NOMO-1 treated with dmso at 0.1 percent for 144 hours (cell line): ENCODE results near the gene DCTN1.
A peak's percentile ranks its signal among the peaks of the same experiment; 100 is the strongest.
"Not testable (repeated sequence)": the region's sequence is repeated elsewhere in the genome, so short reads cannot be mapped to it uniquely, and the experiment has no call there.

Experiments used
- DNase-seq: peaks from one replicate; lab custom pipeline; 2025; ENCODE audit not compliant: unreplicated experiment; lab: John Stamatoyannopoulos, UW

DCTN1 gene

DNA sequence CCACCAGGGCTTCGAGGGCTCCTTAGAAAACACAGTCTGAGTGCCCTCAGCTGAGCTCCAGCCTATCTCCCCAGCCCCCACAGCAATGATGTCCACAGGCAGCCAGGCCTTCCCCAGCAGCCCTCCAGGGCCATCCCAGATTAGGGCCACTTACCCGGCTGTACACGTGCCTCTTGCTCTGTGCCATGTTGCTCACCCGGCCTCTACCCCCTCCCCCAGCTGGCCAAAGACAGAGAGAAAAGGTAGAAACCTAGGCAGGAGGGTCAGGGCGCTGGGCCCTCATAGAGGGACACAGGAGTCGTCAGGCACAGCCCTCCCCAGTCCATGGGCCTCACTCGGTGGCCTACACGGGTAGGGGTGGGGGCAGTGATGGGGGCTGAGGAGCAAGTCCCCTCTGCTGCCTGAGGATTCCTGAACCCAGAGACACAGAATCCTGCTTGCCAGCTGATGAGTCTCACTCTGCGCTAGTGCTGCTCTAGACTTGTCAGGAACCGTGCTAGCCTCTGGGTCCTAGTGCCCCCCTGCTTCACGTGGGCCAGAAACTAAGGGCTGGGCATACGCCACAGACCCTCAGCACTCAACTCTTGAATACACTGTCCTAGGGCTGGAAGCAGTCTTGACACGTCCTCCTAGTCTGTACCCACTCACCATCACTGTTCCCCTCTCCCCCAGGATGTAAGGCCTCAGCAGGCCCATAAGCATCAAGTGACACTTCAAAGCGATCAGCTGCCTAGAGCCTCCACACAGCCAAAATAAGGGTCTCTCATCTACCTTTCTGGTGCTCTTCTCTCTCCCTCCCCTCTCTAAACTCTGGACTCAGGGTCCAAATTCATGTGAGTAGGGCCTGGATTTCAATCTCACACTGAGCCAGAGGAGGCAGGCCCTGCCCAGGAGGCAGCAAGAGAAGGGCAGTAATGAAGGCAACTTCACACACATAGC lies at the start of gene DCTN1:
TSS of gene DCTN1 (minus strand) at position 461 of the 939 bp plus-strand sequence. CDS start at position 187, 274 bp downstream.
- no peak for DNase-seq

DNA sequence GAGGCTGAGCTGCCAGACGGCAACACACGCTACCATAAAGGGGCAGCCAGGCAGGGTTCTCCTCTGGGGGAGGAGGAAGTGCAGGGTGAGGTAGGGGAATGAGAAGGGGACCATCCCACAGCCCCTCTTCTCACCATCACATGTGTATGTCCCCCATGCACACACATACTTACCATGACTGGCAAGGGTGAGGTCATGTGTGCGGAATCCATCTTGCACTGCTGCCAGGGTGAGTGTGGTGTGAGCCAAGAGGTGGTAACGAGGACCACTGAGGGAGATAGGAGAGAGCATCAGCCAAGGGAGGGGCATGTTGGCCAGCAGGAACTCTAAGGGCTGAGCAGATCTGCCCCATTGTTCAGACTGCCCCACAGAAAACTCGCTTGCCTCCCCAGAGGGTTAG lies 48.6 kb upstream of the DCTN1 start:
- no peak for DNase-seq

DNA sequence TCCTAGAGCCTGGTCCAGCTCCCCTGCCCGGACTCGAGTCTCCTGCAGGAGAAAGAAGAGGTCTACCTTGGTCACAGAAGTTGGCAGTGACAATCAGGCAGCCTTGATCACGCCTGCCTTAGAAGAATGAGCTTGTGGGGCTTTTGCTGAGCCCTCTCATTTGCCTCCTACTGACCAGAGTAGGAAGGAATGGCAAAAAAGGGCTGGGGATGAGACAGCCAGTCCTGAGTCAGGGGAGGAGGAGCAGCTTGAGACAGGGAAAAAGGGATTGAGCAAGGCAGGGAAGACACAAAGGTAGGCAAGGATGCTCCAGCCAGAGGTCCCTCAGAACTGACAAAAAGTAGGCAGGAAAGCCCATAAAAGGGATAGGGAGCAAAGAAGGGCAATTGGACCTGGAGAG lies 47.4 kb upstream of the DCTN1 start:
- no peak for DNase-seq

DNA sequence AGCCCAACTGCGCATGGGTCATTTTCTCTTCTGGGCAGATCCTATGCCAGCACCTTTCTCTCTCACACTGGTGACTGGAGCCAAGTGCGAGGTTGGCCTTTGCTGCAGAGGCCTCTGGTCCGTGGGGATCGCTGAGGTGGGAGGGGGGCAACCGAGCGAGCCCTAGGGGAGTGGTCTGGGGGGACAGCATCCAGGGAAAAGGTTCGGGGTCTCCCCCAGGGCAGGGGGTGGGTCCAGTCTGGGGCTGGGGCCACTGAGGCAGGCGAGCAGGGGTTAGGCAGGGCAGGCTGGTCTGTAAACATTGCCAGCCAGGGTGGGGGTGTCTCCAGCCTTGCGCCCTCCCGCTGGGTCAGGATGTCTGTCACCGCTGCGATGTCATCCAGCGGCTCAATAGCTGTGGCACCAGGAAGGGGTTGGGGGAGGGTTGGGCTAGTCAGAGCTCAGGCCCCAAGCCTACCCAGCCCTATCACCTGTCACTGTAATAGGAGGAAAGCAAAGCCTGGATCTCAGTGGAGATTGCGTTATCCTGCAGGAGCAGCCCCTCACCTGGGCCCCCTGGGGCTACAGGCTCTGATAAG lies 46.2 kb upstream of the DCTN1 start:
- DNase-seq: no peak

DNA sequence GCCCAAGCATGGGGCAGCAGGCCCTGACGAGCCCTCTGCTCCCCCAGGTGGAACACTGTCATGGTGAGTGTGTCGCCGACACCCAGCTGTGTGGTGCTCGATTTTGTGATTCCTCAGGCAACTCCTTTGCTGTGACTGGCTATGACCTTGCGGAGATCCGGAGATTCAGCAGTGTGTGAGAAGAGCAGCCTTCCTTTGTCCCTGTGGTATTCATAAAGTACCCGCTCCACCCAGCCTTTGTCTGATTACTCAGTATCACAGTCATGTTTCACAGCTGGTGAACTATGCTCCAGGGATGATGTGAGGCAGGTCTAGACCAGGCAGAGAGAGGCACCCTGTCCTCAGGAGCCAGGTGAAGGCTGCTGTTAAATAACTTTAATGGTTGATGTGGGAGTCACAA lies 45.4 kb upstream of the DCTN1 start:
- no peak for DNase-seq

DNA sequence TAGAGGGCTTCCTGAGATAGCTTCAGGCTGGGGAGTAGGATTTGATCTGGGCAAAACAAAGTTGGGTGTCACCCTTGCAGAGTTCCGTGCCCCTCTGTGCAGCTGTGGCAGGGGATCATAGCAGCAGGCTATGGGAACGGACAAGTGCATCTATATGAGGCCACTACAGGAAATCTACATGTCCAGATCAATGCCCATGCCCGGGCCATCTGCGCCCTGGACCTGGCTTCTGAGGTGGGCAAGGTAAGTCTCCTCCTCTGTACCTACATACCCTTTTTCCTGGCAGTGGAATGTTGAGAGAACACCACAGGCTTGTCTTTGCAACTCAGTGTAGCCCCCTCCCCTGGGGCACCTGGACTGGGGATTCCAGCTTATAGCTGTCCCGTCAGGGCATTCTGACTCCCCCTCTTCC lies 44.9 kb upstream of the DCTN1 start:
- DNase-seq: no peak

DNA sequence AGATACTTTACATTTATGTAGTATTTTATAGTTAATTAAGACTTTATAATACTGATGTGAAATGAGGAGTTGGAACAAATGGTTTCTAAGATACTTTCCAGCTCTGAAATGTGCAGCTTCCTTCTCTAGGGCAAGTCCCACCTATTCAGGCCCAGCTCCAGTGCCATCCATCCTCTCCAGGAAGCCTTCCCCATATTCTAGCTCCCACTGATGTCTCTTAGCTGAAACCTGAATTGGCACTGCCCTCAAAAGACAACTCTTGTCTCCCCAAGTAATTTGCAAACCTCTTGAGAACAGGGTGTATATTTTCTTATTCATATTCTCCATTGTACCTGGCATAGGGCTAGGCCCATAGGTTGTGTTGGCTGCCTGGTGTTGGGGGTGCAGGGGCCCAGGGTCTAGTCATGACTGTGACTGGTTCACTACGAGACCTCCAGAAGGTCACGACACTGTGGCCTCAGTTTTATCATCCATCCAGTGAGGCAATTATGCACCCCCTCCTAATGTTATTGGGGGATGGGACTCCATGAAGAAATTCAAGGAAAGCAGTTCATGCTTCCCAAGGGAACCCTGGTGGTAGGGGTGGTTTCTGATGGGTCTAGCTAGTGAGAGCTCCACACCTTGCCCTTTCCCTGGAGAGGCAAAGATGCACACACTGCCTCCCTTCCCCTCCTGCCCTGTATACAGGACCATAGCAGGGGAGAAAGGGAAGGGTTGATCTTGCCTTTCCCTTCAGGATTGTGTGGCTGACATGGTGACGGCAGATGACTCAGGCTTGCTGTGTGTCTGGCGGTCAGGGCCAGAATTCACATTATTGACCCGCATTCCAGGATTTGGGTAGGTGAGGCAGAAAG lies 44.3 kb upstream of the DCTN1 start:
- no peak for DNase-seq

DNA sequence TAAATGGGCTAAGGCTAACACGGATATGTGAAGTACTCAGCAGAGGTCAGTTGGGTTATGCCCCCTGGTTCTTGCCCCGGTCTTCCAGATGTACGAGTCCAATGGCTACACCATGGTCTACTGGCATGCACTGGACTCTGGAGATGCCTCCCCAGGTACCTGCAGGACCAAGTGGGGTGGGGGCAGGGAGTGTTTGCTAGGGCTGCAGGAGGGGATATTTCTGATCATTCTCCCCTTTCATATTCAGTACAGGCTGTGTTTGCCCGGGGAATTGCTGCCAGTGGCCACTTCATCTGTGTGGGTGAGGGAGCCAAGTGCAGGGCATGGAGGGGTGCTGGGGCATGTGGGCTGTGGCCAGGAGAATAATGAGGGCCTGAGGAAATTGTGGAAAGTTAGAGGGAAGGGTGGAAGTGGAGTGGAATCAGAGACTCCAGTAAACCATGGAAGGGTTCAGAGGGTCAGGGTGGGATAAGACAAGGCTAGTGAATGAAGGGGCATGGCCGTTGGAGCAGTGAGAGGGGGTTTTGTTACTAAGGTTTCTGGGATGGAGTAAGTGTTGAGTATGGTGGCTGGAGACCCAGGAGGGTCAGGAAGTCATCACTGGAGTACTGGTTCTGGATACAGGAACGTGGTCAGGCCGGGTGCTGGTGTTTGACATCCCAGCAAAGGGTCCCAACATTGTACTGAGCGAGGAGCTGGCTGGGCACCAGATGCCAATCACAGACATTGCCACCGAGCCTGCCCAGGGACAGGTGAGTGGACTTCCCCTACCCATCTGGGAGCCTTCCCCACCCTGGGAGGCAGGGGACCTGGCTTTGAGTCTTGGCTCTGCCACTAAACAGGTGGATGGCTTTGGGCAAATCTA lies 43.4 kb upstream of the DCTN1 start:
- no peak for DNase-seq

DNA sequence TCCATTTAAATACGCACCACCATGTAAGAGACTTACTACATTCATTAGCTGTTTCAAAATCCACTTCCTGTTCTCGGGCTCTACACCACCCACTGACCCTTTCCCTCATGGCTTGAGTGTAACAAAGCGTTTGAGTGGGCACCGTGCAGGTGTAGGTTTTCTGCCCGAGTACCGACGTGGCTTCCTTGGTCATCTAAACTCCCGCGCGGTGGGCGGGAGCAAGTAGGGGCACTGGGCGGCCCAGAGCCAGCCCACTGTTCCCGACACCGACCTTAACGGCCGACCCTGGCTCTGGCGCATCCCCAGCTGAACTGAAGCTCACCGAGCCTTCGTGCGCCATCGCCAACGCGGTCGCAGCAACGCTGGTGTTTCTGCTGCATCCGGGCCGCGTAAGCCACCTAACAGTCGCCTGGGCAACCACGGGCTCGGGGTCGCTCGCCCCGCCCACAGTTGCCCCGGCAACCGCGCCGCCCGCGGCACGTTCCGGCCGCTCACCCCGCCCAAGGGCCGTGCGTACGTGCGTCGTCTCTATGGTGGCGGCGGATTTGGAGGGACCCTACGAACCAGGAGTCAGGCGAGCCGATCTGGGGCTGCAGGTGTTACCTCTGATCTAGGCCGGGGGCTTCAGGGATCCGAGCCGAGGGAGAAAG lies 41.2 kb upstream of the DCTN1 start, which contains the start of the genes C2orf81 and WDR54:
TSS of gene C2orf81 (minus strand) at position 399 of the 650 bp plus-strand sequence. CDS start at position 340, 59 bp downstream.
TSS of gene WDR54 (plus strand) at position 510 of the 650 bp plus-strand sequence. CDS start 424 bp downstream, outside the sequence.
- peak; percentile 86 for DNase-seq

DNA sequence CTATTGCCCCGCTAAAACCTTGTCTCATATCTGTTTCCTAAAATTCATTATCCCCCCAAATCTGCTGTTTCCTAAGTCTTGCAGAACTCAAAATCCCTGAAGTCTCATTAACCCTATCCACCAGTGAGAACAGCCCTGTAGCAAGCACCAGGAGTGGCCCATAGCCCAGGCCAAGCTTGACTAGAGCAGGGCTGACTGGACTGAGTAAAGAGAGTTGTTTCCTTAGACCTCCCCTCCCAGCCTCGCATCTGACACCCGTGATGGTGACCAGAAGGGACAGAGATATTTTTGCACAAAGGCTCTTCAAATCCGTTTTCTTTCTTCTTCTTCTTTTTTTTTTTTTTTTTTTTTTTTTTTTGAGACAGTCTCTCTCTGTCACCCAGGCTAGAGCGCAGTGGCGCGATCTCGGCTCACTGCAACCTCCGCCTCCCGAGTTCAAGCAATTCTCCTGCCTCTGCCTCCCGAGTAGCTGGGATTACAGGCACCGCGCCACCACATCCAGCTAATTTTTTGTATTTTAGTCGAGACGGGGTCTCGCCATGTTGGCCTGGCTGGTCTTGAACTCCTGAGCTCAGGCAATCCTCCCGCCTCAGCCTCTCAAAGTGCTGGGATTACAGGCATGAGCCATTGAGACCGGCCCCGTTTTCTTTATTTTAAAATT lies 40.5 kb upstream of the DCTN1 start:
- not testable (repeated sequence) for DNase-seq

DNA sequence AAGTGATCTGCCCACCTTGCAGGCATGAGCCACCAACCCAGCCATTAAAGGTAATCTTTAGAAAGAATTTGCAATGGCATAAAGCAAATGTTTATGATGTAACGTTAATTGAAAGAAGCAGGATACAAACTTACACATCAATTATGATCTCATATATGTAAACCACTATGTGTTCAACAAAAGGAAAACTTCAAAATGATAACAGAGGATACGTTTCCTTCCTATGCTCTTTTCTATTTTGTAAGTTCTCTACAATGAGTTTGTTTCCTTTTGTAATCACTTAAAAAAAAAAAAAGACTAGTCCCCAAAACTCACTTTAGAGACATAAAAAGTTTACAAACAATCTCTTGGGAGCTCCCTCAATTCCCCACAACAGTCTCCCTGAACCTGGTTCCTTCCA lies 39.9 kb upstream of the DCTN1 start:
- no peak for DNase-seq

DNA sequence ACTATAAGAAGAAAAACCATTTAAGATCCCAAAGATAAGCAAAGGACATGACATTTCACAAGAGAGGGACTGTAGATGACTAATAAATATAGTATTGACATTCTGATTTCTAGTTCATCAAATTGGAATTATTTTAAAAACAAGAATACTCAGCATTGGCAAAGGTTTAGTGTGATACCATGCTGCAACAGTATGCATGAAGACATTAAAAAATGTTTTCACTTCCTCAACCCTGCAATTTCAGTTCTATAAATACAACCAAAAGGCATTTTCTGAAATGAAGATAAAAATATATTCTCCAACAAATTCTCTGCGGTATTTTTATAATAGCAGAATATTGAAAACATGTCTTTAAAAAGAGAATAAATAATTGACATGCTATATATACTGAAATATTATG lies 39.2 kb upstream of the DCTN1 start:
- DNase-seq: no peak

DNA sequence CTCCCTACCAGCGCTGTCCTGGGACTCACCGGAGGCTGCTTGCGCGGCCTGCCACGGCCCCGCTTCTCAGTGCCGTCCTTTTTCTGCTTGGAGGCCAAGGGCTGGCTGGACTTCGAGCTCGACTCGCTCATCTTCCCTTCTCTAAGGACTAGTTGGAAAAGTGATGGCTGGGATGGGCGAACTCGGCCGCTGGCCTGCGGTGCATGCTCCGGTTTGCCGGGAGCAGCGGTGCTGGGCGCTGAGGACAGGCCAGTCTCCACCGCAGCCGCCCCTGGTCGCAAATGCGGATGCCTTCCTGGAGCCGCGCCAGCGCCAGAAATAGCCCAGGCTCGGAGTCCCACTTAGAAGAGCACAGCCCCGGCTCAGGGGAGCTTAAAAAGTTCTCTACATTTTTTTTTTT lies 38.2 kb upstream of the DCTN1 start:
- no peak for DNase-seq

DNA sequence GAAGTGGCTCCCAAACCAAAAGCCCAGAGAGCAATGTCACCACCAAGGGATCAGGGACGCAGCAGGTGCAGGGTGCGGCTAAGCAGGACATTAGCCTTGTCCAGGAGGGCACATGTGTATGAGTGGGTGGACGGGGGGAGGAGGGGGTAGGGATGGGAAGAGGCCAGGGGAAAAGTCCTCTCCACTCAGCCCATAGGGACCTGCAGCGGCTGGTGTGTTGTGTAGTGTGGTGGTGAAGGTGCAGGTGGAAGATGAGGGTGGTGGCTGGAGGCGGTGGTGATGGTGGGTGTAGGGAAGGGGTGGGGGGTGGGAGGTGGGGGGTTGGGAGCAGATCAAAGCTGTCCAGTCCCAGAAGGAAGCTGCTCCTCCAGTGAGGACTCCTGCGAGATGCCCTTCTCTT lies 37.7 kb upstream of the DCTN1 start:
- no peak for DNase-seq

DNA sequence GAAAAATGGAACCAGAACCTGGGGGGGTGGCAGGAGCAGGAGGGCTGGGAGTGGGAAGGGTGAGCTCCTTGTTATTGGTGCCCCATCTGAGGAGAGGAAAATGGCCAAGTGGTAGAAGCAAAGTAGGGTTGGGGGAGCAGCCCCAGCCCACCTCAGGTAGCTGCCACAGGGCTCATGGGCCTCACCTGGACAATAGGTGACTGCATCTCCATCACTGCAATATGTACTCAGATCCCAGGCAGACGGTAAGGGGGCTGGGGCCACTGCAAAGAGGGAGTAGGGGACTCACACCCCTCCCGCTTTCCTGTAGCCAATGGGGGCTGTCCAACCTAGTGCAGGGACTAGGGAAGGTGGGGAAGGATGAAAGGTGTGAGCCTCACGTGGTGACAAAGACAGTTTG lies 37.1 kb upstream of the DCTN1 start:
- no peak for DNase-seq

DNA sequence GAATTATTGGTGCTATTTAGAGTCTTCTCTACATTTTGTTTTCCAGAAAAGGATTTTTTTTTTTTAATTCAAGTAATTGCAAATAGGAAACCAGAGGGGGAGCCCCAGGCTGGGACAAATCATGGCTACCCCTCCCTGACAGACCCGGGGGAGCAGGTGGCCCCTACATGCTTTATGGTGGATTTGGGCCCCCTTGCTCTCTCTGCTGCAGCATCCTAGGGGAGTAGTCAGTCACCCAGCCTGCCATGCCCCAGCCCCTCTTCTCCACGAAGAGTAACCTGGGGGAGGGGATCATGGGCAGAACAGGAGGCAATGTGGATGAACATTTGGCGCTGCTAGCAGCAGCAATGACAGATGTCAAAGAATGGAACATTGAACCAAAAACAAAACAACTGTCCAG lies 36.7 kb upstream of the DCTN1 start:
- DNase-seq: no peak

DNA sequence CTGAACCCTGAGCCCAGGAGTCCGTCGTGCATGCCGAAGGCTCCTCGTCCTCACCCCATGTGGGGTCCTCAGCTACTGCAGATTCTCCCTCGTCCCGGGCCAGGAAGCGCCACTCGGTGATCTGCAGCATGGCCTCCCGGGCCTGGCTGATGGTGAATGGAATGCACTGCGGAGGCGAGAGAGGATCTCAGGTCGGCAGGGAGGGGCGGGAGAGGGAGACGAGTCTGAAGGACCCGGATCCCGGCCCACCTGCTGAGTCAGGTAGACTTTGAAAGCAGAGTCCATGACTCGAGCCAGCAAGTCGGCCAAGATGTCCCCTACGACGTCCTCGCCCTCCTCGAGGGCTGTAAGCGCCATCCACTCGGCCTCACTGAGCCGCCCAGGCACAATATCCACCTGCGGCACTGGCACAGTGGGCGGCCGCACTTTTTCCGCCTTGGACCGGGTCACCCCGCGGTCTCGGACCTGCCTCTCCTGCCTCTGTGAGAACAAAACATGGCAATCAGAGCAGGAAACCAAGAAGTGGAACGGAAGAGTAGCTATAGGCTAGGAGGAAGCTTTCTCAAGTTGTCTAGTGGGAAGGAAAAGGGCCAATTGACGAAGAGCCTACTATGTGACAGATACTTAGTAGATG lies 35.8 kb upstream of the DCTN1 start:
- DNase-seq: no peak

DNA sequence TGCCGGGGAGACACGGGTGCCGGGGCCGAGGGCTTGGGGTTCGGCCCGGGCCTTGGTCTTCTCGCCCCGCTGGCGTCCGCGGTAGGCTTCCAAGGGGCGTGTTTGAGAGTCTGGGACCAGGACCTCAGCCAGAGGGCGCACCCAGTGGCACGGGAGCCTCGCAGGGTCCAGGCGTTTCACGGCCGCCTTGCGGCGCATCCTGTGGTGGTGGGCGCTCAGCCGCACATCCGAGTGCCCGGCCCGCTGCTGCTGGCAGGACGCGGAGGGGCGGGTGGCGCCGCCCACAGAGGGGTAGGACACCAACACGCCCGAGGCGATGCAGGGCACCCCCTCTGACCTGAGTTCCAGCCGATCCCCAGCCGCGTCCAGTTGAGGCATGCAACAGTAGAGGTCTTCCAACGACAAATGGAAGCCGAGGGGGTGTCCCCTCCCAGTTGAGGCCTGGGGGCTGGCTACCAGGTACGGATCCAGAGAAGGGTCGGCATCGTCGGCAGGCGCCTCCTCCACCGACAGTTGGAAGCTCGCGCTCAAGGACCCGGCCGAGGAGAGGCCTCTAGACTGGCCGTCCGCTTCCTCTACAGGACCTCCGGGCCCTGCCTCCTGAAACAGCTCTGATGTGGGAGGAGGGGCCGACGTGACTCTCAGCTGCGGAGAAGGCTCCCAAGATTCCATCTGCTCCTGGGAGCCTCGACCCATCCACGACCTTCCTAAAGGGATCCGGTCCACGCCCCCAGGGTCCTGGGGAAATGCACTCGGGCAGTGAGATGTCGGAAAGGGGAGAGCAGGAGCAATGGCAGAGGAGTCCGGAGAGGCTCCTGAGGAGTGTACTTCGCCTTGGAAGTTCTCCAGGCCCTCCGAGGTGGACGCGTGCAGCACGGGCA lies 35.0 kb upstream of the DCTN1 start:
- no peak for DNase-seq
